ENCODE measurements around the gene SLC26A6.

DNA sequence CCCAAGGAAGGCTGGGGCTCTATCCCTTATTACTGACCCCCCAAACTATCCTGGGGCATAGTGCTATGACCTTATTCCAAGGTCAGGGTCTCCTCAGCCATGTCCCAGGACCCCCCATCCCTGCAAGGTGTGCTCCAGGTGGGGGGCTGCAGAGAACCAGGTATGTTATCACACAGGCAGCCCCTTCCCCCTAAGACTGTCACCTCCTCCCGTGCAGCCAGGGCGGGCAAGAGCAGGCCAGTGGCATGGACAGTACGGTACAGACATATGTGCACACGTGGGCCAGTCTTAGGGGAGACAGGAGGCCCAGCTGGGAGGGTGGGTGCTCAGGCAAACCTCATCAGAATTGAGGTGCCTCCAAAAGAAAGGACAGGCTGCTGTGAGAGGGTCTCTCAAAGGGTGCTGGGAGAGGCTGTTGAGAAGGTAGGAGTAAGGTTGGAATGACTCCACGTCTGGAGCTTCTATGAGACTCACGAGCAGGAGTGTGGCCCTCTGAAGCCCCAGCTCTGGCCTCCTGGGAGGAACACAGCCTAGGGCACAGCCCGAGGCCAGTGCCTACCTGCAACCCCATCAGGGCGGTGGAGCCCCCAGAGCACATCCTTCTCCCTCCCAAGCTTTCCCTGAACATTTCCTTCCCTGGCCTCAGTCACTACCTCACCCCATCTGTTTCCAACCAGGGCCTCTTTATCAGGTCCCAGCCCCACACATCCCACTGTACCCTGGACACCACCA is 38.4 kb downstream of the SLC26A6 start:
- no peak for TF ChIP-seq CTCF (IDR thresholded peaks at IDR 0.05 in 2 of 3, conservative IDR thresholded peaks at IDR 0.05 in 1 of 3; ENCODE audit: borderline replicate concordance in 1 of 3, insufficient read depth in 1 of 3, low read depth in 2 of 3, low read length in 2 of 3)
- no peak for TF ChIP-seq EZH2 (IDR thresholded peaks at IDR 0.05)
- no peak for TF ChIP-seq JUND (IDR thresholded peaks at IDR 0.05)
- TF ChIP-seq TCF7L2 (IDR thresholded peaks at IDR 0.05; ENCODE audit: borderline replicate concordance, extremely low read depth, insufficient read depth, insufficient read length) = no peak
- TF ChIP-seq, protein P1, sequence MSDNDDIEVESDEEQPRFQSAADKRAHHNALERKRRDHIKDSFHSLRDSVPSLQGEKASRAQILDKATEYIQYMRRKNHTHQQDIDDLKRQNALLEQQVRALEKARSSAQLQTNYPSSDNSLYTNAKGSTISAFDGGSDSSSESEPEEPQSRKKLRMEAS (IDR thresholded peaks at IDR 0.05) = no peak
- TF ChIP-seq RAD21 (IDR thresholded peaks at IDR 0.05; ENCODE audit: low read depth) = no peak
- TF ChIP-seq POLR2AphosphoS5 (IDR thresholded peaks at IDR 0.05; ENCODE audit: low read depth, low read length) = 0 out of 2 replicates have a peak, but pooled peaks have one; percentile 19
- no peak for TF ChIP-seq SRF (IDR thresholded peaks at IDR 0.05; ENCODE audit: low read depth)
- TF ChIP-seq, protein P2, sequence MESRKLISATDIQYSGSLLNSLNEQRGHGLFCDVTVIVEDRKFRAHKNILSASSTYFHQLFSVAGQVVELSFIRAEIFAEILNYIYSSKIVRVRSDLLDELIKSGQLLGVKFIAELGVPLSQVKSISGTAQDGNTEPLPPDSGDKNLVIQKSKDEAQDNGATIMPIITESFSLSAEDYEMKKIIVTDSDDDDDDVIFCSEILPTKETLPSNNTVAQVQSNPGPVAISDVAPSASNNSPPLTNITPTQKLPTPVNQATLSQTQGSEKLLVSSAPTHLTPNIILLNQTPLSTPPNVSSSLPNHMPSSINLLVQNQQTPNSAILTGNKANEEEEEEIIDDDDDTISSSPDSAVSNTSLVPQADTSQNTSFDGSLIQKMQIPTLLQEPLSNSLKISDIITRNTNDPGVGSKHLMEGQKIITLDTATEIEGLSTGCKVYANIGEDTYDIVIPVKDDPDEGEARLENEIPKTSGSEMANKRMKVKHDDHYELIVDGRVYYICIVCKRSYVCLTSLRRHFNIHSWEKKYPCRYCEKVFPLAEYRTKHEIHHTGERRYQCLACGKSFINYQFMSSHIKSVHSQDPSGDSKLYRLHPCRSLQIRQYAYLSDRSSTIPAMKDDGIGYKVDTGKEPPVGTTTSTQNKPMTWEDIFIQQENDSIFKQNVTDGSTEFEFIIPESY (IDR thresholded peaks at IDR 0.05; ENCODE audit: extremely low read depth, insufficient replicate concordance, low read length) = no peak
- TF ChIP-seq POLR2A (IDR thresholded peaks at IDR 0.05; ENCODE audit: borderline replicate concordance, extremely low read depth, insufficient read depth, insufficient read length) = no peak
- no peak for TF ChIP-seq ZNF274 (IDR thresholded peaks at IDR 0.05; ENCODE audit: low read depth, low read length)
- TF ChIP-seq EZH2phosphoT487 (IDR thresholded peaks at IDR 0.05; ENCODE audit: borderline replicate concordance) = no peak
- TF ChIP-seq ELF1 (IDR thresholded peaks at IDR 0.05; ENCODE audit: borderline replicate concordance, low read depth) = no peak
- no peak for TF ChIP-seq CEBPB (IDR thresholded peaks at IDR 0.05; ENCODE audit: low read depth)
